KOPT-K1 (cell line): ENCODE measurements around the gene SBF2.

Experiments
- H3K27ac ChIP-seq: fragments of 200-600 bp; sonication (generic); 2 replicates; pipeline ENCODE4 v1.5.1; 2016; ENCODE audit warnings: antibody characterized with exemption, mild to moderate bottlenecking, low read depth, low read length; ENCODE audit not compliant: poor library complexity, severe bottlenecking
- H3K36me3 ChIP-seq: fragments of 200-600 bp; sonication (generic); 2 replicates; pipeline ENCODE4 v1.5.1; 2017; ENCODE audit warnings: antibody characterized with exemption, mild to moderate bottlenecking, low read length, moderate library complexity; ENCODE audit not compliant: insufficient read depth
- H3K9me3 ChIP-seq: fragments of 200-600 bp; sonication (generic); 2 replicates; pipeline ENCODE4 v1.5.1; 2017; ENCODE audit warnings: antibody characterized with exemption, low read length, mild to moderate bottlenecking; ENCODE audit not compliant: insufficient read depth, poor library complexity, severe bottlenecking

The SBF2 gene

GRCh38 chr11:10293423-10294289, at the start of gene SBF2:
Gene SBF2 (minus strand): TSS chr11:10294219. CDS start chr11:10294069, 150 bp downstream.
- H3K27ac ChIP-seq = peak within 1 kb of the TSS; percentile 47
- no peaks in the 10 kb centered on the region for H3K9me3 ChIP-seq
- no peaks in the 10 kb centered on the region for H3K36me3 ChIP-seq

DNA sequence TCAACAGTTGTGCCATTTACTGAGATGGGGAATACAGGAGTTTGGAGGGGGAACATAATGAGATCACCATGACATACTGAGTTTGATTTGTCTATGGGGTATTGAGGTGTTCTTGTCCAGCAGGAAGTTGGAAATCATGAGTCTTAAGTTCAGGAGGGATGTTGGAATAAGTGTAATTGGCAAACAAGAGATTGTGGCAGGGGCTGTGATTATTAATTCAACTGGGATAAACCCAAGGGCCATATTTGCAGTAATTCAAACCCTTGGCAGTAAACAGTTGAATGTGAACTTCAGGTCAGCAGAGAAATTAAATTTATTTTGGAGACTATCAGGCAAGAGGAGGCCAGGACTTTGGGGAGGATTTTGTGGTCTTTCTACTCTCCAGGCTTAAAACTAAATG, 44.3 kb upstream of the SBF2 start:
- no peak overlapping the region for H3K27ac ChIP-seq
- H3K9me3 ChIP-seq = no peaks in the 10 kb centered on the region
- no peaks in the 10 kb centered on the region for H3K36me3 ChIP-seq

- Histone ChIP-seq H3K27ac (no peak overlapping the region), H3K36me3 (no peaks in the 10 kb centered on the region), H3K9me3 (no peaks in the 10 kb centered on the region)
These were observed 39.5 kb upstream of the SBF2 start for GRCh38 chr11:10333490-10333889.

- Histone ChIP-seq H3K36me3 (no peaks in the 10 kb centered on the region), H3K27ac (no peak overlapping the region), H3K9me3 (no peaks in the 10 kb centered on the region)
These were observed 37.7 kb upstream of the SBF2 start for GRCh38 chr11:10331548-10332289.

GRCh38 chr11:10329935-10330334, 35.9 kb upstream of the SBF2 start:
- H3K27ac ChIP-seq = no peak overlapping the region
- no peaks in the 10 kb centered on the region for H3K36me3 ChIP-seq
- no peaks in the 10 kb centered on the region for H3K9me3 ChIP-seq

DNA sequence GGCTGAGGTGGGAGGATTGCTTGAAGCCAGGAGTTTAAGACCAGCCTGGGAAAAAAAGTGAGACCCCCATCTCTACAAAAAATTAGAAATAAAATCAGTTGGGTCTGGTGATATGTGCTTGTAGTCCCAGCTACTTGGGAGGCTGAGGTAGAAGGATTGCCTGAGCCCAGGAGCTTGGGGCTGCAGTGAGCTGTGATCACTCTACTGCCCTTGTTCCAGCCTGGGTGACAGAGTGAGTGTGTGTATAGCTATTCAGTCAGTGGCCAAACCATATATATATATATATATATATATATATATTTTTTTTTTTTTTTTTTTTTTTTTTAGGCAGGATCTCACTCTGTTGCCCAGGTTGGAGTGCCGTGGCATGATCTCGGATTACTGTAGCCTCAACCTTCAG, 35.3 kb upstream of the SBF2 start:
- H3K27ac ChIP-seq = no peak overlapping the region
- no peaks in the 10 kb centered on the region for H3K36me3 ChIP-seq
- no peaks in the 10 kb centered on the region for H3K9me3 ChIP-seq

GRCh38 chr11:10328314-10329098, 34.5 kb upstream of the SBF2 start:
- Histone ChIP-seq H3K36me3 (no peaks in the 10 kb centered on the region), H3K9me3 (no peaks in the 10 kb centered on the region), H3K27ac (no peak overlapping the region)

GRCh38 chr11:10327254-10327653, 33.2 kb upstream of the SBF2 start:
- no peak overlapping the region for H3K27ac ChIP-seq
- H3K36me3 ChIP-seq = no peaks in the 10 kb centered on the region
- no peaks in the 10 kb centered on the region for H3K9me3 ChIP-seq

DNA sequence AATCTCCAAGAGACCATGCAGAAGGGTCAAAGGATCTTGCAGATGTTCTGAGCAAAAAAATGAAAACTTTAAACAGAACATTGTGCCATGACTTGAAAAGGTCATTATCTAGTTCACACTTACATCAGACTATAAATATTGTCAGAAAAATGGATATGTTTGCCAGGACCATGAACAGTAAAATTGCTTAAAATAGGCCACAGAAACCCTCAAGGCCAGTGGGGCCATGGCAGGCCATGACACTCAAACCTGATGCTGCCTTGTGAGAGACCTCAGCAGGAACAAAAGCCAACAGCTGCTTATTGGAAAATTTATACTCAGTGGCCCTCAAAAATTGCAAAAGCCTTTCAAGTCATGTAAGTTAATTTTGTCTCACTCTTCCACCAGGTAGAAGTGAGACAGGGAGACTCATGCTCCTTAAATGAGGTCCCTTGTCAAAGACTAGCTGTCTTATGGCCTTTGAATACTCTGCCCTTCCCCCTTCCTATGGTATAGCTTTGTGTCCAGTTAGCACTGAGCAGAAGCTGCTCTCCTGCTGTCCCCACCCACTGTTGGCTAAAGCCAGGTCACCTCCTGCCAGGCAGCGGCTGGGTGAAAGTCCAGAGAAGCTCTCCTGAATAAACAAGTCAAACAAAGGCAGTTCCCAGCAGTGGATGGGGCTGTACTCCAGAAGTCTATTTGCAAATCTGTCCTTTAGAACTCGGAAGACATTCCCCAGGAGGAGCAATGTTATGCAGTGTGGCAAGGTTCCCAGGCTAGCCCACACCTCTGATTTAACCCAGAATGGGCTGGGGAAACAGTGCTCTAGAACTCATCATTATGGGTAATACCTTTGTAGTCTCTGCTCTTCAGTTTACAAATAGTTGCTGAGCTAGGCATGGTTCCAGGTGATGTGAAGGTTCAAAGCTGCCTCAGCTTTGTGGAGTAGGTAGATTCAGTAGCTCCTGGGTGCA, 32.3 kb upstream of the SBF2 start:
- no peak overlapping the region for H3K27ac ChIP-seq
- no peaks in the 10 kb centered on the region for H3K9me3 ChIP-seq
- no peaks in the 10 kb centered on the region for H3K36me3 ChIP-seq

GRCh38 chr11:10325277-10326011, 31.4 kb upstream of the SBF2 start:
- H3K27ac ChIP-seq = no peak overlapping the region
- no peaks in the 10 kb centered on the region for H3K36me3 ChIP-seq
- H3K9me3 ChIP-seq = no peaks in the 10 kb centered on the region

- H3K27ac ChIP-seq = no peak overlapping the region
- no peaks in the 10 kb centered on the region for H3K9me3 ChIP-seq
- no peaks in the 10 kb centered on the region for H3K36me3 ChIP-seq
These were observed 30.5 kb upstream of the SBF2 start for GRCh38 chr11:10324474-10324873.

GRCh38 chr11:10323793-10324170, 29.8 kb upstream of the SBF2 start:
- Histone ChIP-seq H3K9me3 (no peaks in the 10 kb centered on the region), H3K27ac (no peak overlapping the region), H3K36me3 (no peaks in the 10 kb centered on the region)

DNA sequence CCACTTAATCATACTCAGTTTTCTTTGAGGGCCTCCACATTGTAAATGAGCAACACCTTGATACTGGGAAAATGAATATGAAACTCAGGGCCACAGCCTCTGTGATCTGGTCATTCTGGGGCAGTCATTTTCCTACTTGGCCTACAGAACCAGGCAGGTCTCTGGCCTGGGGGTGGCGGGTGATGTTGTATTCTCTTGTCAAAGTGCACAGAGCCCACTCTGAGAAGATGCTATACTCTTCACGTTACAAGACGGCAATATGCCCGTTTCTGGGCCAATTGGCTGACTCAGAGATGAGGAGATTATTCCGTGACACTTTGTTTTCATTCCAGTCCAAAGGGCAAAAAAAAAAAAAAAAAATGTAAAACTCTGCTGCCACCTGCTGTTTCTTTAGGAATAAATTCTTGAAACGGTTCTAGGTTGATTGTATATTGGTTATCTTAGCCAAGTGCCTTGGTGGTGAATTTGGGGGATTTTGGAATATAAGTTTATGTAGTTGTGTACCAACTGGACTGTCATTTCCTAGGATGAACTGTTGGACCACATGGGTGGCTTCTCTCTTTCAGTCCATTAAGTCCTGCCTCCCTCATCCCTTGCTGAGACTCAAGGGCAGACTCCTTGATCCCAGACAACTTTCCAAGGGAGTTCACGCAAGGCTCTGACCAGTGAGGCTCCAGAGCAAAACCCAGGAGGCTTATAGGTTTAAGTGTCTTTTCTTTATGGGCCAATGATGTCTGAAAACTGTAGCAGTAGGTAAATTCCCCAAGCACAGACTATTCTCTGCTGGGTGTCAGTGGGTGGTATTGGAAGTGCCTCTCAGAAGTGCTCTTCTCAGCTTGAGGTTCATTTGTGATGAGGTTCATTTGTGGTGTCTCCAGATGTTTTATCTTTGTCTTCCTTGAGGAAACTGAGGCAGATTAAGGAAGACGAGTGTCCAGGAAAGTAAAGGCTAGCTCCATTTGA, 29.1 kb upstream of the SBF2 start:
- H3K36me3 ChIP-seq = no peaks in the 10 kb centered on the region
- H3K9me3 ChIP-seq = no peaks in the 10 kb centered on the region
- no peak overlapping the region for H3K27ac ChIP-seq
